HEK293 (cell line): Measurements from ENCODE around the gene GUF1.

Source experiments
- OVOL3 ChIP-seq: fragments of 450-650 bp; formaldehyde crosslinking; IDR thresholded peaks from 2 replicates; pipeline ENCODE4 v1.5.1; 2016; ENCODE audit warnings: missing biosample characterization, missing genetic modification characterization
- ZBTB1 ChIP-seq: fragments of 450-650 bp; formaldehyde crosslinking; IDR thresholded peaks from 2 replicates; pipeline ENCODE4 v1.5.1; 2016; ENCODE audit warnings: missing biosample characterization, missing genetic modification characterization
- ZBTB7A ChIP-seq: fragments of 450-650 bp; formaldehyde crosslinking; IDR thresholded peaks from 2 replicates; pipeline ENCODE4 v1.5.1; 2016; ENCODE audit warnings: low read depth, missing biosample characterization, missing genetic modification characterization
- ZNF529 ChIP-seq: fragments of 450-650 bp; formaldehyde crosslinking; IDR thresholded peaks from 2 replicates; pipeline ENCODE4 v1.5.1; 2017; ENCODE audit warnings: missing genetic modification characterization, missing biosample characterization; ENCODE audit not compliant: insufficient replicate concordance
- ZNF530 ChIP-seq: fragments of 450-650 bp; formaldehyde crosslinking; IDR thresholded peaks from 2 replicates; pipeline ENCODE4 v1.5.1; 2016; ENCODE audit warnings: low read depth, missing biosample characterization, missing genetic modification characterization
- ZNF660 ChIP-seq: fragments of 450-650 bp; IDR thresholded peaks from 2 replicates; pipeline ENCODE4 v1.5.1; 2018; ENCODE audit warnings: missing biosample characterization, mild to moderate bottlenecking, missing genetic modification characterization
- TF ChIP-seq, protein P1 (sequence below): sonication (generic); formaldehyde crosslinking; IDR thresholded peaks from 2 replicates; pipeline ENCODE4 v1.8.1; 2022; ENCODE audit warnings: mild to moderate bottlenecking, moderate library complexity, missing genetic modification reagents
- TF ChIP-seq, protein P2 (sequence below): fragments of 450-650 bp; formaldehyde crosslinking; IDR thresholded peaks from 2 replicates; pipeline ENCODE4 v1.5.1; 2016; ENCODE audit warnings: missing biosample characterization, missing genetic modification characterization
- TF ChIP-seq, protein P3 (sequence below): fragments of 450-650 bp; formaldehyde crosslinking; IDR thresholded peaks from 2 replicates; pipeline ENCODE4 v1.5.1; 2016; ENCODE audit warnings: missing biosample characterization, missing genetic modification characterization
- TF ChIP-seq, protein P4 (sequence below): fragments of 450-650 bp; formaldehyde crosslinking; IDR thresholded peaks from 2 replicates; pipeline ENCODE4 v1.5.1; 2016; ENCODE audit warnings: missing biosample characterization, missing genetic modification characterization

DNA sequence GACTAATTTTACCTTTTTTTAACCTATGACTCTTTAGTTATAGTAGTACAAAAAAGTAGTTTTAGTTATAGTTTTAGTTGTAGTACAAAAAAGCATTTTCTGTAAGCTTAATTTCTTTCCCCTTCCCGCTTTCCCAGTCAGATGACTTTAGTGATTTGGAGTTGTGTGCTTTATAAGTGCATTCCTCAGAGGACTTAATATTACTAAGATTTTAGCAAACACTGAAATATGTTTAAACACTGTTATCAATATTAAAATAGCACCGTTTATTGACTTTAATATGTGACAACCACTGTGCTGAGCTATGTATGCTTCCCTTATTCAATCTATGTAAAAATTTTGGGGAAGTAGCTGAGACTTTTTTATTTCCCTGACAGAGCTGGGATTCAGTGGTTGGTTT is 22.8 kb downstream of the GUF1 start:
- TF ChIP-seq, protein P1, sequence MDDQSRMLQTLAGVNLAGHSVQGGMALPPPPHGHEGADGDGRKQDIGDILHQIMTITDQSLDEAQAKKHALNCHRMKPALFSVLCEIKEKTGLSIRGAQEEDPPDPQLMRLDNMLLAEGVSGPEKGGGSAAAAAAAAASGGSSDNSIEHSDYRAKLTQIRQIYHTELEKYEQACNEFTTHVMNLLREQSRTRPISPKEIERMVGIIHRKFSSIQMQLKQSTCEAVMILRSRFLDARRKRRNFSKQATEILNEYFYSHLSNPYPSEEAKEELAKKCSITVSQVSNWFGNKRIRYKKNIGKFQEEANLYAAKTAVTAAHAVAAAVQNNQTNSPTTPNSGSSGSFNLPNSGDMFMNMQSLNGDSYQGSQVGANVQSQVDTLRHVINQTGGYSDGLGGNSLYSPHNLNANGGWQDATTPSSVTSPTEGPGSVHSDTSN (CRISPR knock-in tag) = no peak
- TF ChIP-seq, protein P2, sequence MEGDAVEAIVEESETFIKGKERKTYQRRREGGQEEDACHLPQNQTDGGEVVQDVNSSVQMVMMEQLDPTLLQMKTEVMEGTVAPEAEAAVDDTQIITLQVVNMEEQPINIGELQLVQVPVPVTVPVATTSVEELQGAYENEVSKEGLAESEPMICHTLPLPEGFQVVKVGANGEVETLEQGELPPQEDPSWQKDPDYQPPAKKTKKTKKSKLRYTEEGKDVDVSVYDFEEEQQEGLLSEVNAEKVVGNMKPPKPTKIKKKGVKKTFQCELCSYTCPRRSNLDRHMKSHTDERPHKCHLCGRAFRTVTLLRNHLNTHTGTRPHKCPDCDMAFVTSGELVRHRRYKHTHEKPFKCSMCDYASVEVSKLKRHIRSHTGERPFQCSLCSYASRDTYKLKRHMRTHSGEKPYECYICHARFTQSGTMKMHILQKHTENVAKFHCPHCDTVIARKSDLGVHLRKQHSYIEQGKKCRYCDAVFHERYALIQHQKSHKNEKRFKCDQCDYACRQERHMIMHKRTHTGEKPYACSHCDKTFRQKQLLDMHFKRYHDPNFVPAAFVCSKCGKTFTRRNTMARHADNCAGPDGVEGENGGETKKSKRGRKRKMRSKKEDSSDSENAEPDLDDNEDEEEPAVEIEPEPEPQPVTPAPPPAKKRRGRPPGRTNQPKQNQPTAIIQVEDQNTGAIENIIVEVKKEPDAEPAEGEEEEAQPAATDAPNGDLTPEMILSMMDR (tag by site-specific recombination) = no peak
- TF ChIP-seq, protein P3, sequence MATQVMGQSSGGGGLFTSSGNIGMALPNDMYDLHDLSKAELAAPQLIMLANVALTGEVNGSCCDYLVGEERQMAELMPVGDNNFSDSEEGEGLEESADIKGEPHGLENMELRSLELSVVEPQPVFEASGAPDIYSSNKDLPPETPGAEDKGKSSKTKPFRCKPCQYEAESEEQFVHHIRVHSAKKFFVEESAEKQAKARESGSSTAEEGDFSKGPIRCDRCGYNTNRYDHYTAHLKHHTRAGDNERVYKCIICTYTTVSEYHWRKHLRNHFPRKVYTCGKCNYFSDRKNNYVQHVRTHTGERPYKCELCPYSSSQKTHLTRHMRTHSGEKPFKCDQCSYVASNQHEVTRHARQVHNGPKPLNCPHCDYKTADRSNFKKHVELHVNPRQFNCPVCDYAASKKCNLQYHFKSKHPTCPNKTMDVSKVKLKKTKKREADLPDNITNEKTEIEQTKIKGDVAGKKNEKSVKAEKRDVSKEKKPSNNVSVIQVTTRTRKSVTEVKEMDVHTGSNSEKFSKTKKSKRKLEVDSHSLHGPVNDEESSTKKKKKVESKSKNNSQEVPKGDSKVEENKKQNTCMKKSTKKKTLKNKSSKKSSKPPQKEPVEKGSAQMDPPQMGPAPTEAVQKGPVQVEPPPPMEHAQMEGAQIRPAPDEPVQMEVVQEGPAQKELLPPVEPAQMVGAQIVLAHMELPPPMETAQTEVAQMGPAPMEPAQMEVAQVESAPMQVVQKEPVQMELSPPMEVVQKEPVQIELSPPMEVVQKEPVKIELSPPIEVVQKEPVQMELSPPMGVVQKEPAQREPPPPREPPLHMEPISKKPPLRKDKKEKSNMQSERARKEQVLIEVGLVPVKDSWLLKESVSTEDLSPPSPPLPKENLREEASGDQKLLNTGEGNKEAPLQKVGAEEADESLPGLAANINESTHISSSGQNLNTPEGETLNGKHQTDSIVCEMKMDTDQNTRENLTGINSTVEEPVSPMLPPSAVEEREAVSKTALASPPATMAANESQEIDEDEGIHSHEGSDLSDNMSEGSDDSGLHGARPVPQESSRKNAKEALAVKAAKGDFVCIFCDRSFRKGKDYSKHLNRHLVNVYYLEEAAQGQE (tag by site-specific recombination) = no peak
- TF ChIP-seq, protein P4, sequence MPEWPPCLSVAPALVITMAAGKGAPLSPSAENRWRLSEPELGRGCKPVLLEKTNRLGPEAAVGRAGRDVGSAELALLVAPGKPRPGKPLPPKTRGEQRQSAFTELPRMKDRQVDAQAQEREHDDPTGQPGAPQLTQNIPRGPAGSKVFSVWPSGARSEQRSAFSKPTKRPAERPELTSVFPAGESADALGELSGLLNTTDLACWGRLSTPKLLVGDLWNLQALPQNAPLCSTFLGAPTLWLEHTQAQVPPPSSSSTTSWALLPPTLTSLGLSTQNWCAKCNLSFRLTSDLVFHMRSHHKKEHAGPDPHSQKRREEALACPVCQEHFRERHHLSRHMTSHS (tag by site-specific recombination) = no peak
- no peak for TF ChIP-seq ZNF530 (tag by site-specific recombination)
- no peak for TF ChIP-seq ZNF529 (tag by site-specific recombination)
- no peak for TF ChIP-seq ZNF660 (tag by site-specific recombination)
- TF ChIP-seq ZBTB7A = no peak
- no peak for TF ChIP-seq ZBTB1 (tag by site-specific recombination)
- TF ChIP-seq OVOL3 = no peak
